Activated naive CD4-positive, alpha-beta T cell treated with anti-CD3 and anti-CD28 coated beads, Interleukin-2, amount 50 U/mL, for 24 hours (primary cell): ENCODE results near the gene CDIPT.
"Not testable (repeated sequence)": the region's sequence is repeated elsewhere in the genome, so short reads cannot be mapped to it uniquely, and the experiment has no call there.

Experiments used
- H3K27ac Mint-ChIP-seq: one replicate; pipeline ENCODE4 v1.8.0; 2021; ENCODE audit warnings: mild to moderate bottlenecking, mixed read lengths
- H3K27me3 Mint-ChIP-seq: one replicate; pipeline ENCODE4 v1.8.0; 2021; ENCODE audit warnings: mixed read lengths
- H3K36me3 Mint-ChIP-seq: one replicate; pipeline ENCODE4 v1.8.0; 2021; ENCODE audit warnings: mixed read lengths
- H3K4me1 Mint-ChIP-seq: one replicate; pipeline ENCODE4 v1.8.0; 2021; ENCODE audit warnings: mixed read lengths
- H3K4me3 Mint-ChIP-seq: one replicate; pipeline ENCODE4 v1.8.0; 2021; ENCODE audit warnings: mild to moderate bottlenecking, mixed read lengths
- H3K9me3 Mint-ChIP-seq: one replicate; pipeline ENCODE4 v1.8.0; 2021; ENCODE audit warnings: mixed read lengths

The CDIPT gene

GRCh38 chr16:29877266-29877961 is 14.4 kb upstream of the CDIPT start:
- H3K9me3 Mint-ChIP-seq: no peaks in the 10 kb centered on the region
- no peak overlapping the region for H3K27ac Mint-ChIP-seq
- H3K4me3 Mint-ChIP-seq: peak overlapping the region; percentile 64
- peaks cover 18% of the 10 kb centered on the region for H3K4me1 Mint-ChIP-seq
- H3K36me3 Mint-ChIP-seq: no peaks in the 10 kb centered on the region
- H3K27me3 Mint-ChIP-seq: peaks cover 13% of the 10 kb centered on the region

- Mint-ChIP-seq H3K4me1 (peaks cover 18% of the 10 kb centered on the region), H3K36me3 (no peaks in the 10 kb centered on the region), H3K27ac (no peak overlapping the region), H3K4me3 (peak overlapping the region; percentile 64), H3K27me3 (peaks cover 13% of the 10 kb centered on the region), H3K9me3 (no peaks in the 10 kb centered on the region)
Measured at GRCh38 chr16:29876594-29877249, 13.7 kb upstream of the CDIPT start.

DNA sequence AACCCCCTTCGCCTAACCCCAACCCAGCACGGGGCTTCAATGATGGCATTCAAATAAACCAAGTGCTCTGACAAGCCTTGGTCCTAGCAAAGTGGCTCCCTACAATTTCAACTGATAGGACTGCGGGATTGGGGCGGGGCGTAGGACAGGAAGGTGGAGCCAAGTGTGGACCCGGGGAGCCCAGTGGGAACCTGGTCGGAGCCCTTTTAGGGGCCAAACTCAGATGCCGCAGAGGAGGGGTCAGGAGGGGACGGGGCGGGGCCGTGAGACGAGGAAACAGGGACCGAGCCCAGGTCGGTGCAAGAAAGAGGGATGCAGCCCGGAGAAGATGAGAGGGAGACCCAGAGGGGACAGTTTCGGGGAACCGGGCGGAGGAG is 13.2 kb upstream of the CDIPT start:
- Mint-ChIP-seq H3K4me1 (peaks cover 18% of the 10 kb centered on the region), H3K36me3 (no peaks in the 10 kb centered on the region), H3K27me3 (peaks cover 13% of the 10 kb centered on the region), H3K4me3 (peak overlapping the region; percentile 64), H3K27ac (peak overlapping the region; percentile 23), H3K9me3 (no peaks in the 10 kb centered on the region)

DNA sequence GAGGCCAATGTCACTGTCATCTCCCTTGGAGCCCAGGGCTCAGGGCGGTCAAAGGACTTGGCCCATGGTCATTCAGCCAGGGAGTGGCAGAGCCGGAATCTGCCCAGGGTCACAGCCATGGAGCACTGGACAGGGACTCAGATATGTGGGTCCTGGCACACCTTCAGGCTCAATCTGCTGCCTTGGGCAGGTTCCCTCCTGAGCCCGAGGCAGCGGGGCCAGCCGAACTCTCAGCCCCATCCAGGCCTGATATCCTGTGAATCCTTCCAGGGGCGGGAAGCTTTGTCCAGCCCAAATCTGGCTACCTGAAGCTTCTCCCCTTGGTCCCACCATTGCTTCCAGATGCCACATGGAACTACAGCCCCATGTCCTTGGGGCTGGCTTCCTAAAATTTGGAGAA is 12.2 kb upstream of the CDIPT start:
- H3K36me3 Mint-ChIP-seq: no peaks in the 10 kb centered on the region
- peaks cover 18% of the 10 kb centered on the region for H3K4me1 Mint-ChIP-seq
- H3K27ac Mint-ChIP-seq: no peak overlapping the region
- H3K27me3 Mint-ChIP-seq: peaks cover 13% of the 10 kb centered on the region
- no peaks in the 10 kb centered on the region for H3K9me3 Mint-ChIP-seq
- no peak overlapping the region for H3K4me3 Mint-ChIP-seq

- Mint-ChIP-seq H3K4me1 (peaks cover 18% of the 10 kb centered on the region), H3K36me3 (no peaks in the 10 kb centered on the region), H3K27me3 (peaks cover 12% of the 10 kb centered on the region), H3K27ac (no peak overlapping the region), H3K9me3 (no peaks in the 10 kb centered on the region), H3K4me3 (no peak overlapping the region)
Measured at GRCh38 chr16:29873319-29873718, 10.3 kb upstream of the CDIPT start.

- no peak overlapping the region for H3K27ac Mint-ChIP-seq
- H3K4me3 Mint-ChIP-seq: no peak overlapping the region
- H3K27me3 Mint-ChIP-seq: peaks cover 5% of the 10 kb centered on the region
- H3K36me3 Mint-ChIP-seq: no peaks in the 10 kb centered on the region
- no peaks in the 10 kb centered on the region for H3K9me3 Mint-ChIP-seq
- H3K4me1 Mint-ChIP-seq: peaks cover 7% of the 10 kb centered on the region
Measured at GRCh38 chr16:29871822-29872546, 9.0 kb upstream of the CDIPT start.

DNA sequence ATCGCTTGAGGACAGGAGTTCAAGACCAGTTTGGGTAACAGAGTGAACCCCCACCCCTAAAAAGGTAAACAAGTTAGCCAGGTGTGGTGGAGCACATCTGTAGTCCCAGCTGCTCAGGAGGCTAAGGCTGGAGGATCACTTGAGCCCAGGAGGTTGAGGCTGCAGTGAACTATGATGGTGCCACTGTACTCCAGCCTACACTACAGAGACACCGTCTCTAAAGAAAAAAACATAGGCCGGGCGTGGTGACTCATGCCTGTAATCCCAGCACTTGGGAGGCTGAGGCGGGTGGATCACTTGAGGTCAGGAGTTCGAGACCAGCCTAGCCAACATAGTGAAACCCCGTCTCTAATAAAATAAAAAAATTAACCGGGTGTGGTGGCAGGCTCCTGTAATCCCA is 6.0 kb upstream of the CDIPT start:
- not testable (repeated sequence) for H3K4me3 Mint-ChIP-seq, H3K36me3 Mint-ChIP-seq, H3K27me3 Mint-ChIP-seq, H3K27ac Mint-ChIP-seq, H3K9me3 Mint-ChIP-seq, H3K4me1 Mint-ChIP-seq

- no peak overlapping the region for H3K4me3 Mint-ChIP-seq
- H3K36me3 Mint-ChIP-seq: no peaks in the 10 kb centered on the region
- no peak overlapping the region for H3K27ac Mint-ChIP-seq
- H3K4me1 Mint-ChIP-seq: peaks cover 2% of the 10 kb centered on the region
- H3K9me3 Mint-ChIP-seq: no peaks in the 10 kb centered on the region
- H3K27me3 Mint-ChIP-seq: no peaks in the 10 kb centered on the region
Measured at GRCh38 chr16:29868396-29869009, 5.5 kb upstream of the CDIPT start.

DNA sequence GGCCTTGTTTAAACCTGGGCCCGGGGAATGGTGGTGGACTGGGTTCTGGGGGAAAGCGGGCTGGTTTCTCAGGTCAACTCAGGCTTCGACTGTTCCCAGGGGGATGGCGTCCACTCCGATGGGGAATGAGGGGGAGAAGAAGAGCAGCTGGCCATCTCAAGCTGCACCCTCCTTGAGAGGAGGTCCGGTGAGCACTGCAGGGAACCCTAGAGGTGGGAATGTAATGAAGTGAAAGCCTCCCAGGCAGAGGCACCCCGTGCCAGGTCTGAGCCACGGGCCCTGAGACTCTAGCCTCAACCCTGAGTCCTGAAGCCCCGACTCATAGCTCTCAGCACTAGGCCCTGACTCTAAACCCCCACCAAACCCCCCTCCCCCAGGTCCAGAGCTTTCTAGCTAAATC is 1.2 kb upstream of the CDIPT start:
- H3K4me1 Mint-ChIP-seq: peaks cover 20% of the 10 kb centered on the region
- no peak overlapping the region for H3K27ac Mint-ChIP-seq
- no peak overlapping the region for H3K4me3 Mint-ChIP-seq
- H3K9me3 Mint-ChIP-seq: no peaks in the 10 kb centered on the region
- H3K36me3 Mint-ChIP-seq: peaks cover 2% of the 10 kb centered on the region
- no peaks in the 10 kb centered on the region for H3K27me3 Mint-ChIP-seq

DNA sequence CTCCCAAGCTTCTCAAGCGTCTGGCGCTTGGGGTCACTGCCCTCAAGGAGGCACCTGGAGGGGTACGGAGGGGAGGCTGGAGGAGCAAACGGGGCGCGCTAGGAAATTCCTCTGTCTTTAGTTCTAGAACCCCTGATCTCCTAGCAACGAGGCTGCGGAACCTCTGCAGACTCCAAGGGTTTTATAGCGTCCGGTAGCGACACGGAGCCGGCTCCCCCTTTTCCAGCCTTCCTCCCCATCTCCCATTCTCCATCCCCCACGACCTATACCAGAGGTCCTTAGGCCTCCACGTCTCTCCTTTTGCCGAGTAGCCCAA is 601 bp upstream of the CDIPT start:
- no peaks in the 10 kb centered on the region for H3K27me3 Mint-ChIP-seq
- peak overlapping the region; percentile 99 for H3K27ac Mint-ChIP-seq

DNA sequence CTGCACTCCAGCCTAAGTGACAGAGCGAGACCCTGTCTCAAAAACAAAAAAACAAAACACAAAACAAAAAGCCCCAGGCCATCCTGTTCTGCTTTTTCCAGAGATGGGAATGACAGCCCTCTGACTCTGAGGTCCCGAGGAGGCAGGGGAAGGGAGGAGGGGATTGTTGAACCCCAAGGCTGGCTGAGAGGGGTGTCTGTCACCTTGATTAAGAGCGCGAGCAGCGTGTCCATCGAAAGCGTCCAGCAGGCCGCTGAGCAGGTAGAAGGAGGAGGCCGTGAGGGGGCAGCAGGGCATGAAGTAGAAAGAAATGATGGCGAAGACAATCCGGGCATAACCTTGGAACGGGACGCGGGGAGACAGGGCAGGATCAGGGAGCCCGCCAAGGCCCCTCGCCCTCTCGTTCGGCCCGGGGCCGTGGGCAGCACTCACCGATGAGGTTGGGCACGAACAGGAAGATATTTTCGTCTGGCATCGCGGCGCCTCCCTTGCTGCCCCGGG is 593 bp downstream of the CDIPT start:
- H3K27ac Mint-ChIP-seq: peak overlapping the region; percentile 94
- no peaks in the 10 kb centered on the region for H3K9me3 Mint-ChIP-seq
- H3K36me3 Mint-ChIP-seq: peaks cover 4% of the 10 kb centered on the region
- H3K4me3 Mint-ChIP-seq: peak overlapping the region; percentile 99
- no peaks in the 10 kb centered on the region for H3K27me3 Mint-ChIP-seq
- H3K4me1 Mint-ChIP-seq: peaks cover 20% of the 10 kb centered on the region

More for the DNA sequence above, 601 bp upstream of the CDIPT start:
- peaks cover 20% of the 10 kb centered on the region for H3K4me1 Mint-ChIP-seq
- peaks cover 2% of the 10 kb centered on the region for H3K36me3 Mint-ChIP-seq
- no peaks in the 10 kb centered on the region for H3K9me3 Mint-ChIP-seq
- H3K4me3 Mint-ChIP-seq: peak overlapping the region; percentile 99

- no peak overlapping the region for H3K27ac Mint-ChIP-seq
- peak overlapping the region; percentile 82 for H3K4me3 Mint-ChIP-seq
Measured at GRCh38 chr16:29860218-29860617, 2.8 kb downstream of the CDIPT start.

DNA sequence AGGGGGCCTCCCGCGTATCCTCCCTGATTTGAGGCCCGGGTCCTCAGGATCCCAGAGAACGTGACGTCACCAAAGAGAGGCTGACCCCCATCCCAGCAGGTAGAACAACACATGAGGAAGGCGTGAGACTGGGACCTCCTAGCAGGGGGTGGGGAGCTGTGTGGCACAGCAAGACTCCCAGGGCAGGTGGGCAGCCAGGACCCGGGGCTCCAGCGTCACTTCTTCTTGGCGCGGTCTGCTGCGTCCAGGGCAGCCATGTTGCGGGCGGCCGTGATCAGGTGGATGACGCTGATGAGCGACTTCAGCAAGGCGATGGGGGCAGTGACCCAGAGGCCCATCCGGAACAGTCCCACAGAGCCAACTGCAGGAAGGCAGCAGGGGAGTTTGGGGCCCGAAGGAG is 4.1 kb downstream of the CDIPT start:
- Mint-ChIP-seq H3K27ac (no peak overlapping the region), H3K4me1 (peaks cover 20% of the 10 kb centered on the region), H3K4me3 (no peak overlapping the region)

More at GRCh38 chr16:29860218-29860617, 2.8 kb downstream of the CDIPT start:
- no peaks in the 10 kb centered on the region for H3K27me3 Mint-ChIP-seq
- H3K4me1 Mint-ChIP-seq: peaks cover 20% of the 10 kb centered on the region
- H3K36me3 Mint-ChIP-seq: peaks cover 4% of the 10 kb centered on the region
- no peaks in the 10 kb centered on the region for H3K9me3 Mint-ChIP-seq

DNA sequence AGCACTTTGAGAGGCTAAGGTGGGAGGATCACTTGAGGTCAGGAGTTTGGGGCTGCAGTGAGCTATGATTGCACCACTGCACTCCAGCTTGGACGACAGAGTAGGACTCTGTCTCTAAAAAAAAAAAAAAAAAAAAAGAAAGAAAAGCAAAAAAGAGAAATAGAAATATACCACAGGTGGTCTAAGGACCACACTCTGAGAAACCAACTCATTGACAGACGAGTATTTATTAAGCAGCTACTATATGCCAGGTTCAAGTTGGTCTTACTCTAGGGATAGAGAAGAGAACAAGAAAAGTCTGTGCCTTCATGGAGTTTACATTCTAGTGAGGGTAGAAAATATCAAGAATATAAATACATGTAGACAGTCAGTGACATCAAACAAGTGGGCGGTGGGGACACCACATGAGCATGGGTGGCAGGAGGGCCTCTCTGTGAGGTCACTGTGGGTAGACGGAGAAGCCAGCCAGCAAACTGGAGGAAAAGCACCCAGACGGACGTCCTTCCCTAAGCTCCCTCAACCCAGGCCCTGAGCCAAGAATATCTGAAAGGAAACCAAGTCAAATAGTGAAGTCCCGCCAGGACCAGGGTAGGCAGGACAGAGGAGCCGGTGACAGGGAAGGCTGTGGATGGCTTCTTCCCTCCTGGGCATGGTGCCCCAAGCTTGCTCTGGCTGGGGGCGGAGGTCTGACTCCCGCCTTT is 4.7 kb downstream of the CDIPT start:
- Mint-ChIP-seq H3K27me3 (no peaks in the 10 kb centered on the region), H3K9me3 (no peaks in the 10 kb centered on the region), H3K27ac (no peak overlapping the region), H3K36me3 (peaks cover 4% of the 10 kb centered on the region), H3K4me3 (no peak overlapping the region), H3K4me1 (peaks cover 16% of the 10 kb centered on the region)

More for the DNA sequence above, 4.1 kb downstream of the CDIPT start:
- peaks cover 4% of the 10 kb centered on the region for H3K36me3 Mint-ChIP-seq
- no peaks in the 10 kb centered on the region for H3K27me3 Mint-ChIP-seq
- no peaks in the 10 kb centered on the region for H3K9me3 Mint-ChIP-seq

GRCh38 chr16:29857133-29857760 is 5.8 kb downstream of the CDIPT start:
- Mint-ChIP-seq H3K4me1 (peaks cover 16% of the 10 kb centered on the region), H3K27me3 (no peaks in the 10 kb centered on the region), H3K4me3 (no peak overlapping the region), H3K27ac (no peak overlapping the region), H3K9me3 (no peaks in the 10 kb centered on the region), H3K36me3 (peaks cover 4% of the 10 kb centered on the region)
